Measurements from ENCODE around the gene B3GALT5.

- no peak for TF ChIP-seq CTCF (optimal IDR thresholded peaks at IDR 0.05 in 1 of 3, IDR thresholded peaks at IDR 0.05 in 1 of 3, conservative IDR thresholded peaks at IDR 0.05 in 1 of 3; ENCODE audit: extremely low read depth in 1 of 3, insufficient read depth in 2 of 3, low read length in 3 of 3)
- TF ChIP-seq EZH2 (IDR thresholded peaks at IDR 0.05; ENCODE audit: low read length), result no peak
Measured at GRCh38 chr21:39655589-39655988, 42.8 kb downstream of the B3GALT5 start.
